HUES48 (cell line): ENCODE data around the gene FBL.

Source experiments
- H3K27ac ChIP-seq: one replicate; pipeline ENCODE4 v1.7.0; 2013; ENCODE audit warnings: low read depth, low read length, inconsistent platforms
- H3K27me3 ChIP-seq: 2 replicates; pipeline ENCODE4 v1.6.1; 2013; ENCODE audit warnings: mild to moderate bottlenecking, low read length; ENCODE audit not compliant: control insufficient read depth, insufficient read depth
- H3K36me3 ChIP-seq: 2 replicates; pipeline ENCODE4 v1.6.1; 2013; ENCODE audit warnings: low read length; ENCODE audit not compliant: control insufficient read depth, insufficient read depth
- H3K4me1 ChIP-seq: 2 replicates; pipeline ENCODE4 v1.6.1; 2013; ENCODE audit warnings: mild to moderate bottlenecking, low read length; ENCODE audit not compliant: control insufficient read depth, insufficient read depth
- H3K4me3 ChIP-seq: 2 replicates; pipeline ENCODE4 v1.5.1; 2013; ENCODE audit warnings: mild to moderate bottlenecking, low read depth, low read length
- H3K9ac ChIP-seq: 2 replicates; pipeline ENCODE4 v1.6.1; 2013; ENCODE audit warnings: mild to moderate bottlenecking, low read depth, low read length, moderate library complexity
- H3K9me3 ChIP-seq: 2 replicates; pipeline ENCODE4 v1.6.1; 2013; ENCODE audit warnings: low read length; ENCODE audit not compliant: control insufficient read depth, insufficient read depth

FBL gene

DNA sequence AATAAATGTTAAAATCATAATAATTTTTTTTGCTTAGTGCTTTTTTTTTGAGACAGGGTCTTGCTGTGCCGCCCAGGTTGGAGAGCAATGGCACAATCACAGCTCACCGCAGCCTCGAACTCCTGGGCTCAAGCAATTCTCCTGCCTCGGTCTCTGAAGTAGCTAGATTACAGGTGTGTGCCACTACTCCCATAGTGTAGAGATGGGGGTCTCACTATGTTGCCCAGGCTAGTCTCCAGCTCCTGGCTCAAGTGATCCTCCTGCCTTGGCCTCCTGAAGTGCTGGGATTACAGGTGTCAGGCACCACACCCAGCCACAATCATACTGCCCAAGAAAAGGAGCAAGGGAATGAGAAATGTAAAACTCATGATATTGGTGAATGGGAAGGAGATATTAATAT lies 5.1 kb downstream of the FBL start:
- no peak overlapping the region for H3K4me3 ChIP-seq
- no peaks in the 10 kb centered on the region for H3K27me3 ChIP-seq
- H3K4me1 ChIP-seq, result peaks cover 17% of the 10 kb centered on the region; the same call in 1 of the 2 replicates
- H3K9me3 ChIP-seq, result no peaks in the 10 kb centered on the region
- H3K9ac ChIP-seq, result no peak overlapping the region
- peaks cover 45% of the 10 kb centered on the region for H3K36me3 ChIP-seq
- H3K27ac ChIP-seq, result no peak overlapping the region

DNA sequence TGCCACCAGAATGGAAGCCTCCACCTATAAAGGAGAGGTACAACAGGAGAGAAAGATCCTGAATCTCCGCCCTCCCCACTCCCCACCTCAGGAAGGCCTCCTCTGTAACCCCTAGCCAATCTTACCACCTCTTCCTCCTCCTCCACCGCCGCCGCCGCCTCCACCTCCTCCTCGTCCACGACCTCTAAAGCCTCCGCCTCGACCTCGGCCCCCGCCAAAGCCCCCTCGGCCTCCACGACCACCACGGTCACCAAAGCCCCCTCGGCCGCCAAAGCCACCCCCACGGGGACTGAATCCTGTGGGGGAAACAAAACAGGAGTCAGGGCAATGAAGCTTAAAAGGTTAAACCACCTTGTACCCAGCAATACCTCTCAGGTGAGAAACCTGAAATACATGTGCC lies 5.7 kb downstream of the FBL start:
- Histone ChIP-seq H3K9me3 (no peaks in the 10 kb centered on the region), H3K36me3 (peaks cover 51% of the 10 kb centered on the region), H3K27ac (no peak overlapping the region), H3K9ac (no peak overlapping the region), H3K4me1 (peaks cover 17% of the 10 kb centered on the region; the same call in 1 of the 2 replicates), H3K27me3 (no peaks in the 10 kb centered on the region), H3K4me3 (no peak overlapping the region)

DNA sequence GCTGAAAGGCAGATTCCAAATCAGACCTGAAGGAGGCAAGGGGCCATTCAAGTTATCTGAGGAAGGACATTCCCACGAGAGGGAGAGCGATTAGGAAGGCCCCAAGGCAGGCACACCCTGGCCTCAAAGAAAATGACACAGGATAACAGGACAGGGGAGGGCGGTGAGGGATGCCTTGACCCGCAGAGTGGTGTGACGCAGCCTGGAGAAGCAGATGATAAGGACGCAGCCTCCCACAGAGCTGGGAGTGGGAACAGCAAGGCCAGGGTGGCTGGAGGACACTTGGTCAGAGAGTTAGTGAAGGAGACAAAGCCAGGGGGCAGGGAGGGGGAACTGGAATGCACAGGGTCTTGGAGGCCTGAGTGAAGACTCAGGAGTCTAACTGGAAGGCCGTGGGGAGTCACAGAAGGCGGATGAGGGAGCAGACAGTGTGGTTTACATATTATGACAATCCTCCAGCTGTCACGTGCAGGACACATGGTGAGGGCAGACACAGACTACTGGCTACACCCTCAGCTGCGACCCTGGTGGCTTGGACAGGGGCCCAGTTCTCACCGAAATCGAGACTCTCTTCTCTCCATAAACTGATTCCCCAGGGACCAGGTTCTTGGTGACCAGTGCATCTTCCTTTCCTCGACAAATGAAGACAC lies 6.4 kb downstream of the FBL start:
- peaks cover 14% of the 10 kb centered on the region; the same call in 1 of the 2 replicates for H3K4me1 ChIP-seq
- H3K9ac ChIP-seq, result no peak overlapping the region
- H3K4me3 ChIP-seq, result no peak overlapping the region
- H3K27me3 ChIP-seq, result no peaks in the 10 kb centered on the region
- no peaks in the 10 kb centered on the region for H3K9me3 ChIP-seq
- peaks cover 58% of the 10 kb centered on the region for H3K36me3 ChIP-seq
- H3K27ac ChIP-seq, result no peak overlapping the region

GRCh38 chr19:39838569-39838968 lies 7.6 kb downstream of the FBL start:
- H3K9ac ChIP-seq, result no peak overlapping the region
- H3K4me3 ChIP-seq, result no peak overlapping the region
- 0 out of 2 replicates have a peak, but pooled peaks cover 6% of the 10 kb centered on the region for H3K4me1 ChIP-seq
- no peaks in the 10 kb centered on the region for H3K27me3 ChIP-seq
- no peaks in the 10 kb centered on the region for H3K9me3 ChIP-seq
- H3K27ac ChIP-seq, result no peak overlapping the region
- peaks cover 64% of the 10 kb centered on the region for H3K36me3 ChIP-seq

- Histone ChIP-seq H3K36me3 (peaks cover 64% of the 10 kb centered on the region), H3K4me1 (peaks cover 3% of the 10 kb centered on the region; the same call in 1 of the 2 replicates), H3K4me3 (no peak overlapping the region), H3K9me3 (no peaks in the 10 kb centered on the region), H3K27me3 (no peaks in the 10 kb centered on the region), H3K27ac (no peak overlapping the region), H3K9ac (no peak overlapping the region)
Observed at GRCh38 chr19:39837978-39838377, 8.2 kb downstream of the FBL start.

DNA sequence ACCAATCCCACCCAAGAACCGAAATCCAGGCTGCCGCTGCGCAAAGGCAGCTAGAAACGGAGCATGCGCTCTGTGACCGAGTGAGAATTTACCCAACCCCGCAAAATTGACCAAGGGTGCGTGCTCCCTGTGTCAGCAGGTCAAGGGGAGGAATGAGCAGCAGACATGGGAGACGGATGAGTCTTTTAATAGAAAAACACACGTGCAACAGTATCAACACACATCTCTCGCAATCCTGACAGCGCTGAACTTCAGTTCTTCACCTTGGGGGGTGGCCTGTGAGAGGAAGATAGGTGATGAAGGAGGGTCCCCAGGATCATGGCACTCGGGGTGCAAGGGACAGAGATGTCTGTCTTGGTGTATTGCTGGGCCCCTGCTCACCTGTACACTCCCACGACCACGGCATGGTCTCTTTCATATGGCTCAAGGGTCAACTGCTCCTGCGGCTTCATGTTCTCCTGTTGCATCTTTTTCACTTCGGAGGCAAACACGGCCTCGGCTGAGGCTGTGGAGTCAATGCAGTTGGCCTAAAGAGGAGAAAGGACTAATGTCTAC lies 11.8 kb downstream of the FBL start:
- peaks cover 72% of the 10 kb centered on the region for H3K36me3 ChIP-seq

GRCh38 chr19:39833464-39834286 lies 12.5 kb downstream of the FBL start, which contains the start of gene DYRK1B:
Gene DYRK1B, minus strand, starts transcription at chr19:39834162. Its CDS starts 2,295 bp downstream, at chr19:39831867.
- Histone ChIP-seq H3K9ac (peak within 1 kb of the TSS; percentile 77), H3K9me3 (no peaks in the 10 kb centered on the region), H3K27me3 (no peaks in the 10 kb centered on the region), H3K4me1 (peaks cover 3% of the 10 kb centered on the region; the same call in 1 of the 2 replicates), H3K36me3 (peaks cover 71% of the 10 kb centered on the region), H3K4me3 (peak within 1 kb of the TSS; percentile 84), H3K27ac (peak within 1 kb of the TSS; percentile 97)

More for the DNA sequence above, 11.8 kb downstream of the FBL start:
- Histone ChIP-seq H3K27ac (peak overlapping the region; percentile 43), H3K4me1 (peaks cover 3% of the 10 kb centered on the region; the same call in 1 of the 2 replicates), H3K9me3 (no peaks in the 10 kb centered on the region), H3K9ac (no peak overlapping the region), H3K4me3 (no peak overlapping the region), H3K27me3 (no peaks in the 10 kb centered on the region)

- Histone ChIP-seq H3K36me3 (peaks cover 70% of the 10 kb centered on the region), H3K27ac (peak overlapping the region; percentile 97), H3K9me3 (no peaks in the 10 kb centered on the region), H3K4me1 (peaks cover 3% of the 10 kb centered on the region; the same call in 1 of the 2 replicates), H3K4me3 (peak overlapping the region; percentile 84), H3K27me3 (no peaks in the 10 kb centered on the region), H3K9ac (peak overlapping the region; percentile 20; the same call in 1 of the 2 replicates)
Observed at GRCh38 chr19:39833160-39833463, 13.1 kb downstream of the FBL start.

DNA sequence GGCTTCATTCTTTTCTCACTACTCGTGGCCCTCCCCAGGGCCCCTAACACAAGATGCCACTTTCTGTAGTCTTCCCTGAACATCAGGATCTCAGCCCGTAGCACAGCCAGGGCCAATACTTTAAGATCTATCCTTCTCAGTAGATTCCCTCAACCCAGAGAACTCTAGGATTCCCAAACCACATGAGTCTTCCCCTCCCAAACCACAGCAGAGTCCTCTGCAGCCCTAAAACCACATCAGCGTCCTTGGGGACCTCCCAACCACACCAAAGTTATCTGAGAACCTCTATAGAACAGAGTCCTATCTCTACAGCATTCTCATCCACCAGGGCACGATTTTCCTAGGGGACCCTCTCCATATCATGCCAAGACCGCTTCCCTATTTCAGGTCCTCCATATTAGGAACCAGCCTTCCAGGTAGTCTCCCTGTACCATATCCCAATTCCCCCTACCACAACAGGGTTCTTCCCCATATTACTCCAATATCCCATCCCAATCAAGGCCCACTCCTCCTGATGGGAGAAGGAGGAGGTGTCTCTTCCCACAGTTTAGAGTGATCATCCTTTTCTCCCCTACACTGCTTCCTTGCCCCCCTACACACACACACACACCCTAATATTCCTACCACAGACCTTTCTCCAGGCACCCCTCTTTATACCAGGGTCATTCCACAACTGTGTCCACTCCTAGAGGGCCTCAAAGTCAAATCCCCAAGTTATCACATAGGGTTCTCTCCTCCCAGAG lies 13.7 kb downstream of the FBL start:
- Histone ChIP-seq H3K27me3 (no peaks in the 10 kb centered on the region), H3K9ac (peak overlapping the region; percentile 20; the same call in 1 of the 2 replicates), H3K9me3 (no peaks in the 10 kb centered on the region), H3K4me1 (peaks cover 3% of the 10 kb centered on the region; the same call in 1 of the 2 replicates), H3K27ac (peak overlapping the region; percentile 97), H3K4me3 (peak overlapping the region; percentile 84), H3K36me3 (peaks cover 70% of the 10 kb centered on the region)

GRCh38 chr19:39831679-39832078 lies 14.5 kb downstream of the FBL start:
- no peaks in the 10 kb centered on the region for H3K9me3 ChIP-seq
- H3K27ac ChIP-seq, result no peak overlapping the region
- H3K9ac ChIP-seq, result no peak overlapping the region
- H3K27me3 ChIP-seq, result no peaks in the 10 kb centered on the region
- H3K4me3 ChIP-seq, result no peak overlapping the region
- H3K36me3 ChIP-seq, result peaks cover 64% of the 10 kb centered on the region
- H3K4me1 ChIP-seq, result peaks cover 3% of the 10 kb centered on the region; the same call in 1 of the 2 replicates
